Gastrocnemius medialis (tissue), 4 donors: ENCODE measurements around the gene DDRGK1.

Experiments used
- CTCF ChIP-seq, 5 experiments: fragments of 450-650 bp in 3 of 5; fragments of 200-600 bp in 2 of 5; sonication (generic) in 2 of 5; IDR thresholded peaks in 4 of 5; conservative IDR thresholded peaks in 1 of 5; 1 replicate in 4 of 5; 2 replicates in 1 of 5; pipeline ENCODE4 v1.5.1; 2016 to 2019; ENCODE audit warnings: antibody characterized with exemption in 5 of 5, mild to moderate bottlenecking in 3 of 5, moderate library complexity in 3 of 5
- POLR2A ChIP-seq, 2 donors: fragments of 450-650 bp; IDR thresholded peaks; one replicate each; pipeline ENCODE4 v1.6.1; 2017; ENCODE audit warnings: antibody characterized with exemption in 2 of 2, mild to moderate bottlenecking in 2 of 2, moderate library complexity in 2 of 2

GRCh38 chr20:3204124-3204794 lies at the start of gene DDRGK1:
- TF ChIP-seq CTCF (IDR thresholded peaks at IDR 0.05 in 4 of 5, conservative IDR thresholded peaks at IDR 0.05 in 1 of 5) (no peak), POLR2A (IDR thresholded peaks at IDR 0.05) (peak; percentile 62 to 77)
